G401 (cell line): ENCODE data around the gene C8G. TPM values are rescaled to one million over a fixed set of nuclear protein-coding genes. Genes with fewer than 3 reads are reported as not detected.

Experiments
- DNase-seq: peaks from one replicate; pipeline ENCODE4 v3.0.0-alpha.2; 2015; ENCODE audit warnings: low spot score
- in situ Hi-C: cut with HindIII; loops from 2 replicates; pipeline ENCODE4 v1.10.0; 2016; ENCODE audit warnings: low sequenced_read_pairs, mixed read lengths
- total RNA-seq: library from RNA; depleted of rRNA; stranded (reverse); fragments of >200 nt; shearing (Covaris generic); gene quantifications from 2 replicates; pipeline ENCODE4 v1.2.3, GENCODE V29; 2014; rRNA removed

The C8G gene
- 0.92 TPM in 1 of 2 replicates, not detected in the other for total RNA-seq

DNA sequence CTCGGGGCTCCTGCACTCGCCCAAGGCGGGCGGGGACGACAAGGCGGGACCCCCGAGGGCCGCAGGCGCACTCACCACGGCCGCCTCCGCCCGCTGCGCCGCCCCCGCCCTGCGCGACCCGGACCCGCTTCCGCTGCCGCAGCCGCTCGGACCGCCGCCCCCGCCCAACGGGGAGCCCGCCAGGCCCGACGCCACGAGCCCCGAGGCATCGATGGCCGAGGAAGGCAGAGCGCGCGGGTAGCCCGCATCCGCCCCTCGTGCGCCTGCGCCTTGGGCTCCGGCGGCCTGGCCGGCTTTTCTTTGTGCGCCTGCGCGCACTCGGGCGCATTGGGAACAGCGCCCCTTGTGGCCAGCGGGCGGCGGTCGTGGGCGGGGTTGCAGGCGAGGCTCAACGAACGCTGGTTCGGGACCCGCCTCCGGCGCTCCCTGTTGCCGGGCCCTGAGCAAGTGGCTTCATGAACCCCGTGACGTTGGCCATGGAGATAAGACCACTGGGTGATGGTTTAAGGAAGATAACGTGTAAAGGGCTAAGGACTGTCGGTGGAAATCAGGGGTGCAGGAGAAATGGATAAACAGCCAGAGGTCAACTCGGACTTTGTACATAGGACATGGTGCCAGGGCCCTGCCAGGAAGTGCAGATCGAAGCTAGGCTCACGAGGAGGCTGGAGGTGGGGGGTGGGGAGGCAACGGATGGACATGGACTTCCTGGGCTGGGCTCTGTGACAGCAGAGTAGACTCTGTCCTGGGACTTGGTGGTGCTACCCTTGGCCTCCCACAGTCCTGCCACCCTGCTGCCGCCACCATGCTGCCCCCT, at the start of gene C8G, which contains the start of gene FBXW5:
C8G (plus strand) TSS at position 725 of the 814 bp plus-strand sequence; CDS start at position 803, 78 bp downstream.
FBXW5 (minus strand) TSS at position 220 of the 814 bp plus-strand sequence. CDS start 655 bp downstream, outside the sequence.
- peak; percentile 87 for DNase-seq
- in situ Hi-C loops: loop anchor here (25.0 kb wide), 2 partner anchors 93 to 218 kb away; partner anchors contain the start of genes ABCA2, FUT7, LRRC26 and NPDC1

DNA sequence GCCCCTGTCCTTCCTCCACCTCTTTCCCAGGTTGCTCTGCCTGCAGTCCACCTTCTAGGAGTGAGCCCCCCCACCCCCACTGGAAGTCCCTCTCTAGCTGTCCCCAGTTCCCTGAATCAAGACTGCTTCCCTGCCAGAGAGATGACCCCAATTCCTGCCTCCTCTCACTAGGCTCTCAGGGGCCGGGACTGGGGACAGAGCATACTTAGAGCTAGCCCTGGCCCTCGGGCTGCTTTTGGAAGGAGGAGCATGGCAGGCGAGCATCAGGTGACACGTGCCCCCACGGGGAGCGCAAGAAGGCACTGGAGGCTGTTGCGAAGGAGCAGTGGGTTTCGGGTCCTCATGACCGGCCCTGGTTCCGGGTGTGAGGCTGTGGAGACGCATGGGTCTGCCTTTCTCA, 49.0 kb upstream of the C8G start:
- in situ Hi-C loops: no loop called here
- DNase-seq: no peak

DNA sequence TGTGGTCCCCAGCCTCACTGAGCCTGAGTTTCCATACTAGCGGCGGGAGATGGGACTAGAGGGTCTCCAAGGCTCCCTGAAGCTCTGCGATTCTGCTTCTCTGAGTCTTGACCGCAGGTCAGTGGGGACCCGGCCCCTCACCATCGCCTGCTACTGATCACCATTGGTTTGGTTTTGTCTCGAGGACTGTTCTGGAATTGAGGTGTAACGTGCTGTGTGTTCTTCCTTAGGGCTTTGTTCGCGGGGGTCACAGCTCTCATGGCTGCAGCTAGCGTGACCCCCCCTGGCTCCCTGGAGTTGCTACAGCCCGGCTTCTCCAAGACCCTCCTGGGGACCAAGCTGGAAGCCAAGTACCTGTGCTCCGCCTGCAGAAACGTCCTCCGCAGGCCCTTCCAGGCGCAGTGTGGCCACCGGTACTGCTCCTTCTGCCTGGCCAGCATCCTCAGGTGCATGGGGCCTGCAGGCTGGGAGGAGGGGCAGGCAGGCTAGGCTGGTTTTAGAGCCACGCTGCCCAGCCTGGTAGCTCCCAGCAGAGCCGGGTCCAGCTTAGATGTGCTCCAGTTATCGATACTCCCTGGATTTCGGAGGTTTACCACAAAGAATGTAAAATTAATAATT, 46.5 kb upstream of the C8G start:
- in situ Hi-C loops: no loop called here
- no peak for DNase-seq

DNA sequence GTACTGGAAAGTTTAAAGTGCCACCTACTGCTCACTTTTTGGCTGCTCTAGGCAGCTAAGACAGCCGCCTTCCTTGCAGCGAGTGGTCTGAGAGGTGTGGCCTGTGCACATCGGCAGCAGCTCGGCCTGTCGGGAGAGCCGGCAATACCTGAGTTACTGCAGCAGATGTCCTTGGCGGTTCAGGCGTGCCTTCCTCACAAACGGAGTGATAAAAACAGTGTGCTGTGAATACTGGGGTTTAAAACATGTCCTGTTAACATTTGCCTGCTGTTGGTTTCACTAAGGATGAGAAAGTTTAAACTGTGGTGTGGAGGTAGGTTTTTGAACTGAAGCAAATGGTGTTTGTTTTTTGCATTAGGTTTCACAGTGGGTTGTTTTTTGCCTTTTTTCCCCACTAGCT, 45.8 kb upstream of the C8G start:
- in situ Hi-C loops: no loop called here

DNA sequence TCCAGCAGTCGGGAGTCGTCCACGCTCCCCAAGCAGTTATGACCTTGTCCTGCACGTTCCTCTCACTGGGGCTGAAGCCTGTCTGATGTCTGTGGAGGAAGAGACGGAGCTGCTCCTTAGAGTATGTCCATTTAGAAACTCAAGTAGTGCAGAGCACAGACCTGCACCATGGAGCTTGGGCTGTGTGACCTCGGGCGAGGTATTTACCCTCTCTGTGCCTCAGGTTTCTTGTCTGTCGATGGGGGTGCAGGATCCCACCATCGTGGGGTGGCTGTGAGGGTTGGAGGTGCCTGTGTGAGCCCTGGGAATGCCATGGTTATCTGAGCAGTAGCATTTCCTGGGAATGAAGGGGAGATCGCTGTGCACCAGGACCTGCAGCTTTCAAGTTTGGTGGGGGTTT, 44.5 kb upstream of the C8G start:
- DNase-seq: no peak
- in situ Hi-C loops: no loop called here

More for the DNA sequence above, 45.8 kb upstream of the C8G start:
- DNase-seq: no peak

DNA sequence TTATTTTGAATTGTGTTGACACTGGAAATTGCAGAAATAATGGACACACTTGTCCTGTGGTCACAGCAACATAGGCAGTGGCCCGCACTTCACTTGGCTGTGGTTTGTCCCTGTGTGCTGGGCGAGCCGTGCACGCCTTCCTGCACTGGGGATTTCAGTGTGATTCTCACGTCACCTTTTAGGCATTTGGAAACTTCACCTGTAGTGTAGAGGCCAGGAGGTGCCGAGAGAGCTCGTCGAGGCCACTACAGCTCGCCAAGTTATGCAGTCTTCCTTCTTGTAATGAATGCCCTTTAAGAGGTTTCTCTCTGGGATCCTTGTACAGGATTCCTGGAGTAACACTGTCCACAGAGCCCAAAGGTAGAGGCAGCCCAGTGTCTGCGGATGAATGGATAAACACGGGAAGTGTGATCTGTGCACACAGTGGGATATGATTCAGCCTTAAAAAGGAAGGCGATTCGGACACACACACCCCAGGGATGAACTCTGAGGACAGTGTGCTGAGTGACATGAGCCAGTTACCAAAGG, 44.0 kb upstream of the C8G start:
- in situ Hi-C loops: no loop called here
- no peak for DNase-seq

DNA sequence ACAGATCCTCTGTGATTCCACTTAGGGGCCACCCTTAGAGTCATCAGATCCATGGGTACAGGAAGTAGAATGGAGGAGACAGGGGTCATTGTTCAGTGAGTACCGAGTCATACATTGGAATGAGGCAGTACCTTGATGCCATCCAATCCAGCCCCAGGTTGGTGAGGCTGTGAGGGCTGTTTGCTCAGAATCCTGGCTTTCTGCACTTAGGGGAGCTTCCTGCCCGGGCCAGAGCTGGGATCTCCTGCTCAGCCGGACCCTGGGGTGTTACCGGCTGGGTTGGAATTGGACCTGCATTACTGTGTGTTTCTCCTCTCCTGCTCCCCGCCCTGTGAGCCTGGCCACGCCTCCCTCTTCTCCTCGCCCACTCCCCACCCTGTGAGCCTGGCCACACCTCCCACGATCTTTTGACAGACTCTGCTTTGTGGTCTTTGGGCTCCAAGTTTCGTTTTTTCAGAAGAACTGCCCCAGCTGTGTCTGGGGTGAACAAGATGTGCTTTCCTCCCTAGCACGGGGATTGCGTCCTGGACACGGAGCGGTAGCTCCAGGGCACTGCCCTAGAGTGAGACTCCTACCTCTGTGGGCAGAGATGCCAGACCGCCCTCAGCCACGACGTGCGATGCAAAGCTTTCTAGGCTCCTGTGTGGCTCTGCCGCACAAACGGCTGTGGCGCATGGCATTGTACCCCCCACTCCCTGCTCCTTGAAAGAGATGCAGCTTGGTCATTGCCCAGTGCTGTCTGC, 43.4 kb upstream of the C8G start:
- no peak for DNase-seq
- in situ Hi-C loops: no loop called here

DNA sequence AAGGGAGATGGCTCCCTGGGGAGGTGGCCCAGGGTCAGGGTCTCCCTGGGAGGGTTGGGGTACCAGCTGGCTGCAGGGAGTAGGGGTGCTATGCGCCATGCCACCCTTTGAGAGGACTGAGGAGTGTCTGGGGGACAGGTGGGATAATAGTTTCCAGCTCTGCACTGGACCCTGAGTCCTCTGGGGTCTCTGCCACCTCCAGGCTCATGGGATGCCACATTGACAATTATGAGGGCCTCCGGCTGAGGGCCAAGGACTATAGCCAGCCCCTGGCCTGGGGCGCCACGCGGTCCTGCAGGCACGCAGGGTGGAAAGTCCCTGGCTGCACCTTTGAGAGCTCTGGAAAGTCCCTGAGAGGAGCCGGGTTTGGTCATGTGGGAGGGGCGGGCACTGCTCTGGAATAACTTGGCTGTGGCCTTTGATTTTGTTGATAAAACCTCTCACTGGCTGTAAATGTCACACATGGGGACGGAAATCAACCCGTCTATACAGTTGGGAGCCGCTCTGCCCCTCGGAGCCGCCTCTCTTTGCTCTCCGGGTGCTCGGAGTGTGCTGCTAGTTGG, 42.7 kb upstream of the C8G start:
- DNase-seq: no peak
- in situ Hi-C loops: no loop called here

DNA sequence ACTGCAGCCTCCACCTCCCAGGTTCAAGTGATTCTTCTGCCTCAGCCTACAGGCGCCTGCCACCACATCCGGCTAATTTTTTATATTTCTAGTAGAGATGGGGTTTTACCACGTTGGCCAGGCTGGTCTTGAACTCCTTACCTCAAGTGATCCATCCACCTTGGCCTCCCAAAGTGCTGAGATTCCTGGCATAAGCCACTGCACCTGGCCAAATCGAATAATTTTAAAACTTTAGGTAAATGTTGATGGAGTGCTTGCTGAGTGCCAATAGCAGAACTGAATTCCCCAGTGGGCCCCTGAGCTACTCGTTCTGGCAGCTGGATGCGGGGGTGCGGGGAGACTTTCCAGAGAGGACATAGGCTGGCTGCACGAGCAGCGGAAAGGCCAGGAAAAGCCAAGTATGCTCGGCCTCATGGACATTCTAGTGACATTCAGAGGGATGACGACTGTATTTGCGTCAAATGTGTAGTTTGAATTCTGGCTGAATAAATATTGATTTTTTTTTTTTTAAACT, 41.9 kb upstream of the C8G start:
- in situ Hi-C loops: no loop called here
- DNase-seq: no peak

DNA sequence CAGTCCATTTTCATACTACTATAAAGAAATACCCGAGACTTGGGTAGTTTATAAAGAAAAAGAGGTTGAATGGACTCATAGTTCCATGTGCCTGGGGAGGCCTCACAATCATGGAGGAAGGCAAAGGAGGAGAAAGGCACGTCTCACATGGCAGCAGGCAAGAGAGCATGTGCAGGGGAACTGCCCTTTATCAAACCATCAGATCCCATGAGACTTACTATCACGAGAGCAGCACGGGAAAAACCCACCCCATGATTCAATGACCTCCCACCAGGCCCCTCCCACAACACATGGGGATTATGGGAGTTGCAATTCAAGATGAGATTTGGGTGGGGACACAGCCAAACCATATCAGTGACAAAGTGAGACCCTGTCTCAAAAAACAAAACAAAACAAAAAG, 38.8 kb upstream of the C8G start:
- in situ Hi-C loops: no loop called here
- DNase-seq: no peak

DNA sequence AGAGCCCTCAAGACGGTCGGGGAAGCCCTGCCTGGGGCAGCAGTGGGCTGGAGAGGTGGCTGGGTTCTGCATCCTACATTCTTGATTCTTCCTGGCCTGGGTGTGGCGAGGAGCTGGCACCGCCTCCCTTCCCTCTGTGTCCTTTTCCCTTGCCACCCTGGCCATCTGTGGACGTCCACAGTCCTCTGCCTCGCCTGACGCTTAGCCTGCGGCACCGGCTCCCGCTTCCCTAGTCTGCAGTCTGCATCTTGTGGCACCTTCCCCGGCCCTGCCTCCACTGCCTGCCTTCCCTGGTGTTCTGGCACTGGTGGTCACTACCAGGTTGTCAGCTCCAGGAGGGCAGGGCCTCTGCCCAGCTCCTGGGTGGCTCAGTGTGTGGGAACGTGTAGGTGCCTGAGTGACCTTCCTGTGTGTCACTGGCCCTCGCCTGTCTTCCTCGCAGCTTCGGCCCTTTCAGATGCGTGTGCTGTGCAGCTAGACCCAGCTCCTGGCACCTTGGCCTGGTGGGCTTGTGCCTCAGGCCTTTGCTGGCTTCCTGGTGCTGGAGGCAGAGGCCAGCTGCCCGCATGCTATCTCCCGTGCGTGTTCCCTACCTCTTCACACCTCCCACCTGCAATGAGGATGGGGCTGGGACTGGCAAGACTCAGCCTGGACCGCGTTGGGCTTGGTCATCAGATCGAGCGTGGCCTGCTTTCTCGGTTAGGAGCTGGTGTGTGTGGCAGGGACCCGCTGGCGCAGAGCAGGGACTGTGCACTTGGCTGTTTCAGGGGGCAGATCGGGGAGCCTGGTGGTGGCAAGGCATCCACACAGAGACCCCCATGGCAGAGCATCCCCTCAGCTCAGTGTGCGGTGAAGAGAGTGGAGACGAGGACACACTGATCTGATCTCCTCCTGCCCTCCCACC, 37.8 kb upstream of the C8G start:
- DNase-seq: peak; percentile 69
- in situ Hi-C loops: no loop called here

DNA sequence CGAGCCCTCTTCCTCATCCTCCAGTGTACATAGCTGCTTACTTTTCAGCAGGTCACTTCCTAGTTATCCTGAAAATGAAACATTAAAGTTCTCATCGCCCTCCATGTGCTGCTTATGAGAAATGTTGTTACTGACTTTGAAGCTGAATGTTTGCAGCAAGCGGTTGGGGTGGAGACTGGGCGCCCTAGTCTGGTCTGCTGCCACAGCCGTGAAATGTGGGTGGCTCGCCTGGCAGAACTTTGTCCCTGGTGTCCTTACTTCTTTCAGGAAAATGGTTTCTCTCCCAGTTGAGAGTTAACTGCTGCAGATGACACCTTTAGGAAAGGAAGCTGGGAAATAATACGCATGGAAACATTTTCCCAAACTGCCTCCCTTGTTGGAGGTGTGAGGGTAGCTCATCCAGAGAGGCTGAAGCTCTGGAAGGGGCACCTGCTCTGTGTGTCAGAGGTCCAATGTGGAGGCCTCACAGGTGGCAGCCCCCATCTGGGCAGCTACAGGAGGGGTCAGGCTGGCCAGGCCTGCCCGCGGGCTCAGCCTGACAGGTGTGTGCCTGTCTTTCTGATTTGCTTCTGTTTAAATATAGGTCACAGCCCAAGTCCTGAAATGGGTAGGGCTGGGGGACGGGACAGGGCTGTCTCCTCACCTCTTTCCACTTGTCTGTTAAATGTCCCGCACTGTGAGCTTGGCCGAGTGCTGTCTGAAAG, 34.7 kb upstream of the C8G start:
- no peak for DNase-seq

DNA sequence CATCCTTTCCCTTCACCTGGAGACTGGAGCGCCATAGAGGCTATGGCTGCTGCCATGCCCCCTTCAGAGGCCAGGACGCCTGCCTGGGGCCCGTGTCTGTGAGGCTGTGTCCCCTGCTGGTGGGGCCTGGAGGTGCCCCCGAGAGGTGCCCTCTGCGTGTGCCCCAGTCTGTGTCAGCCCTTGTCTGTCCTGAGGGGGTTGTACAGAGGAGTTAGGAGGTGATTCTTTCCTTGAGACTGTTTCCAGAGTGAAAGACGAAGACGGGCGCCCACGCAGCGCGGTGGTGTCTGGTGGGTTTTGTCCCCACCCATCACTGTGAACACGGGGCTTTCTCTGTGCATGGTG, 34.2 kb upstream of the C8G start:
- in situ Hi-C loops: no loop called here
- no peak for DNase-seq

More for the DNA sequence above, 34.7 kb upstream of the C8G start:
- in situ Hi-C loops: no loop called here

DNA sequence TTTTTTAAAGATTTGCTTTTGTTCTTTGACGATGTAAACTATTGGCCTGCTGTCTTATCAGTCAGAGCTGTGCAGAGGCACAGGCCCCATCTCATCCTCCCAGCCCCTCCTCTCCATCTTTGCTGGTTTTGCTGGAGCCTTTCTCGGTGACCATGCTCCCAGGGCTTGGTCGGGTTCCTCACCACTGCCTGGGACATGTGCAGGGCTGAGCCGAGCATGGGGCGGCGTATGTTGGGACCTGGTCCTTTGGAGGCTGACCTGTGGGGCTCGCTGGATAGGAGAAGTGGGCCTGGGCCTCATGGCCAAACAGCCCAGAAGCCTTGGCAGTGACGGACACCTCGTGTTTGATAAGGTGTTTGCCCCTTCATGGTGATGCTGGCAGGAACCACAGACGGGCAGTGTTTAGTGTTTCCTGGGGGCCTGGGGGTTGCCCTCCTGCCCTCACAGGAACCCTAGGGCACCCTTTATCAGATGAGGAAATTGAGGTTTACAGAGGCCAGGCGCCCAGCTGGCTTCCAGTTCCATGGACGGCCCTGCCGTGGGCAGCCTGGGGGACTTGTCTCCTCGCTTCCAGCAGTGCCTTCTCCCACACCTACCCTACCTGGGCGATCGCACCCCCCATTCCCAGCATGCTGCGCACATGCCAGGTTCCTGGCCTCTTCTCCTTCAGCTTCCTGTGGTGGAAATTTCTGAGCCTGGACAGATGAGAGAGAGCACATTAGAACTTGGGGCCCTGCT, 31.2 kb upstream of the C8G start:
- in situ Hi-C loops: no loop called here

DNA sequence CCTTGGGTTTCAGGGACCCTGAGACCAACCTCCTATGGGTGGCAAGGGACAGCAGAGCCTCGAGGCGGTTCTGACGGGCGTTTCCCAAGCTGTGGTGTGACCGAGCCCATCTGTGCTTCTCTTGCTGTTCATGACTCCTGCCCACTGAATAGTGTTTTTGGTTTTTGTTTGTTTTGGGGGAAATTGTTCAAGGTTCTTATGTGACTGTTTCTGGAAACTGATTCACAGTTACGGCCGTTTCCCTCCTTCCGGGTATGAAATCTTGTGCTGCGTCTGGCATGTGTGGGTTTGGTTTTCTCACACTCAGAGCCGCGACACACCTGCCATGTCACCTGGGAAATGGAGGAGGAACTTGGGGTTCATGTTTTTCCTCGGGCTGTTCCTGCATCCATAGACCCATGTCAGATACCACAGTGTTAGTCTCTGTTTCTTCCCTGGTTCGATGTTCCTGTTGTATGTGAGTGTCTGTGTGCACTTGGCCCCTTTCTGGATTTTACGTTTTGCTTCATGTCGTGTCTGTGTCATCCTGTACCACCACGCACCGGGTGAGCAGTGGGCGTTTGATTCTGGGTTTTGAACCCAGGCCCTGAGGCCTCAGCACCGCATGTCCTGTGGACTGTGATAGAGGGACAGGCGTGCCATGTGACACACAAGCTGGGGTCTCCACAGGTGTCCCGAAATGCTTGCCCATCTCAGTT, 29.3 kb upstream of the C8G start:
- DNase-seq: no peak
- in situ Hi-C loops: no loop called here

More for the DNA sequence above, 31.2 kb upstream of the C8G start:
- no peak for DNase-seq
